SK-N-SH (cell line): ENCODE data around the gene ABHD16B.

ENCODE experiments used
- CTCF ChIP-seq: fragments of 200-600 bp; sonication (generic); IDR thresholded peaks from 2 replicates; pipeline ENCODE4 v1.6.1; 2017; ENCODE audit warnings: antibody characterized with exemption, mild to moderate bottlenecking, moderate library complexity
- EP300 ChIP-seq, 2 experiments: IDR thresholded peaks; 2 replicates each; pipeline versions ENCODE4 v1.4.0 to v1.6.1; 2012; ENCODE audit warnings: borderline replicate concordance in 1 of 2, low read depth in 1 of 2, low read length in 1 of 2
- FOSL2 ChIP-seq: IDR thresholded peaks from 2 replicates; pipeline ENCODE4 v1.4.0; 2012; ENCODE audit warnings: low read depth, mild to moderate bottlenecking, moderate library complexity, borderline replicate concordance
- MAX ChIP-seq: IDR thresholded peaks from 2 replicates; pipeline ENCODE4 v1.4.0; 2012; ENCODE audit warnings: low read depth
- NRF1 ChIP-seq: IDR thresholded peaks from 2 replicates; pipeline ENCODE4 v1.6.1; 2012; ENCODE audit warnings: low read depth, mild to moderate bottlenecking, low read length
- RFX5 ChIP-seq: IDR thresholded peaks from 2 replicates; pipeline ENCODE4 v1.6.1; 2012; ENCODE audit warnings: mild to moderate bottlenecking, improper control_type of control experiment, low read length

GRCh38 chr20:63900413-63900812, 39.1 kb downstream of the ABHD16B start:
- TF ChIP-seq CTCF (no peak), RFX5 (no peak), NRF1 (no peak), MAX (no peak), EP300 (IDR thresholded peaks at IDR 0.05; ENCODE audit: borderline replicate concordance in 1 of 2, low read depth in 1 of 2, low read length in 1 of 2) (no peak), FOSL2 (no peak)
